Umbilical cord (tissue), 2 donors: ENCODE data around the gene SART1. TPM values are rescaled to one million over a fixed set of nuclear protein-coding genes. Genes with fewer than 3 reads are reported as not detected.

Experiments used
- DNase-seq: peaks from one replicate; pipeline ENCODE4 v3.0.0-alpha.2; 2015; ENCODE audit warnings: low spot score
- total RNA-seq: library from RNA; depleted of rRNA; stranded (reverse); fragments of >200 nt; gene quantifications from one replicate; pipeline ENCODE4 v1.2.3, GENCODE V29; 2014; ENCODE audit warnings: low replicate concordance; ENCODE audit not compliant: insufficient read depth

SART1 gene
- total RNA-seq: 38.0 TPM

GRCh38 chr11:65961267-65962140, at the start of gene SART1:
TSS of gene SART1 (plus strand) at chr11:65961734. CDS start at chr11:65961781, 47 bp downstream.
- peak; percentile 100 for DNase-seq

GRCh38 chr11:65912845-65913244, 48.7 kb upstream of the SART1 start:
- DNase-seq: peak; percentile 91

GRCh38 chr11:65915101-65915820, 46.3 kb upstream of the SART1 start:
- no peak for DNase-seq

- peak; percentile 94 for DNase-seq
Observed at GRCh38 chr11:65915821-65916251, 45.7 kb upstream of the SART1 start.

- no peak for DNase-seq
Observed at GRCh38 chr11:65916391-65916790, 45.1 kb upstream of the SART1 start.

- DNase-seq: no peak
Observed at GRCh38 chr11:65917077-65917433, 44.5 kb upstream of the SART1 start.

- DNase-seq: no peak
Observed at GRCh38 chr11:65917434-65918210, 43.9 kb upstream of the SART1 start.

GRCh38 chr11:65918211-65919140, 43.1 kb upstream of the SART1 start, which contains the start of gene C11orf68:
TSS of gene C11orf68 (minus strand) at chr11:65919062. CDS start at chr11:65919031, 31 bp downstream.
- no peak for DNase-seq

GRCh38 chr11:65919141-65919572, 42.4 kb upstream of the SART1 start, which contains the start of gene DRAP1:
TSS of gene DRAP1 (plus strand) at chr11:65919426. CDS start at chr11:65919502, 76 bp downstream.
- DNase-seq: peak; percentile 99

- no peak for DNase-seq
Observed at GRCh38 chr11:65919573-65920371, 41.8 kb upstream of the SART1 start.

GRCh38 chr11:65920372-65920802, 41.1 kb upstream of the SART1 start:
- DNase-seq: no peak

- no peak for DNase-seq
Observed at GRCh38 chr11:65921033-65921555, 40.4 kb upstream of the SART1 start.

- no peak for DNase-seq
Observed at GRCh38 chr11:65921876-65922275, 39.7 kb upstream of the SART1 start.

- DNase-seq: no peak
Observed at GRCh38 chr11:65922565-65922964, 39.0 kb upstream of the SART1 start.

- no peak for DNase-seq
Observed at GRCh38 chr11:65925397-65925796, 36.1 kb upstream of the SART1 start.

- no peak for DNase-seq
Observed at GRCh38 chr11:65927904-65928397, 33.6 kb upstream of the SART1 start.

GRCh38 chr11:65928667-65929066, 32.9 kb upstream of the SART1 start:
- DNase-seq: no peak

GRCh38 chr11:65931773-65932557, 29.6 kb upstream of the SART1 start:
- DNase-seq: no peak
